Measurements from ENCODE around the gene SLC43A3. TPM values are rescaled to one million over a fixed set of nuclear protein-coding genes. Genes with fewer than 3 reads are reported as not detected.

SLC43A3 gene
- total RNA-seq, 1 experiment from 2014 or later = 21.4 TPM

GRCh38 chr11:57386178-57386940 lies 40.6 kb downstream of the SLC43A3 start:
- no peak overlapping the region for H2BK15ac ChIP-seq (ENCODE audit: low read depth, low read length)
- H3K9me3 Mint-ChIP-seq = no peaks in the 10 kb centered on the region
- TF ChIP-seq, protein P1, sequence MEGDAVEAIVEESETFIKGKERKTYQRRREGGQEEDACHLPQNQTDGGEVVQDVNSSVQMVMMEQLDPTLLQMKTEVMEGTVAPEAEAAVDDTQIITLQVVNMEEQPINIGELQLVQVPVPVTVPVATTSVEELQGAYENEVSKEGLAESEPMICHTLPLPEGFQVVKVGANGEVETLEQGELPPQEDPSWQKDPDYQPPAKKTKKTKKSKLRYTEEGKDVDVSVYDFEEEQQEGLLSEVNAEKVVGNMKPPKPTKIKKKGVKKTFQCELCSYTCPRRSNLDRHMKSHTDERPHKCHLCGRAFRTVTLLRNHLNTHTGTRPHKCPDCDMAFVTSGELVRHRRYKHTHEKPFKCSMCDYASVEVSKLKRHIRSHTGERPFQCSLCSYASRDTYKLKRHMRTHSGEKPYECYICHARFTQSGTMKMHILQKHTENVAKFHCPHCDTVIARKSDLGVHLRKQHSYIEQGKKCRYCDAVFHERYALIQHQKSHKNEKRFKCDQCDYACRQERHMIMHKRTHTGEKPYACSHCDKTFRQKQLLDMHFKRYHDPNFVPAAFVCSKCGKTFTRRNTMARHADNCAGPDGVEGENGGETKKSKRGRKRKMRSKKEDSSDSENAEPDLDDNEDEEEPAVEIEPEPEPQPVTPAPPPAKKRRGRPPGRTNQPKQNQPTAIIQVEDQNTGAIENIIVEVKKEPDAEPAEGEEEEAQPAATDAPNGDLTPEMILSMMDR (conservative IDR thresholded peaks at IDR 0.05) = no peak
- no CpG with 5 or more reads among the region's 5 CpGs for WGBS (ENCODE audit: extremely low coverage, insufficient read length, low lambda C conversion rate)
- no peak overlapping the region for H4K8ac ChIP-seq (replicated peaks; ENCODE audit: insufficient read length, low read depth, low read length)
- no peak overlapping the region for H3T11ph ChIP-seq (ENCODE audit: low read length)
- H3K18ac ChIP-seq (ENCODE audit: insufficient read length, low read depth, low read length) = no peak overlapping the region
- no peaks in the 10 kb centered on the region for H4K20me1 ChIP-seq (ENCODE audit: control insufficient read depth, insufficient read depth, insufficient read length)
- H2AK5ac ChIP-seq (ENCODE audit: insufficient read length, low read length) = no peak overlapping the region
- no peak overlapping the region for H4K5ac ChIP-seq (ENCODE audit: insufficient read length, low read depth, low read length)
- no peaks in the 10 kb centered on the region for H3K36me3 Mint-ChIP-seq (ENCODE audit: insufficient read depth in 1 of 3, low read depth in 3 of 3)
- H3K4me3 Mint-ChIP-seq = no peak overlapping the region
- H2BK120ac ChIP-seq (ENCODE audit: low read depth, low read length, poor library complexity, severe bottlenecking) = no peak overlapping the region
- no peak overlapping the region for H3K27ac Mint-ChIP-seq
- no peak overlapping the region for H3K4ac ChIP-seq (ENCODE audit: low read depth, low read length)
- no peak overlapping the region for H3K23ac ChIP-seq (ENCODE audit: insufficient read length, low read depth, low read length)
- no peaks in the 10 kb centered on the region for H3K9me3 ChIP-seq (ENCODE audit: control insufficient read depth, low read depth, low read length)
- no peak overlapping the region for H2AFZ ChIP-seq (ENCODE audit: low read length)
- no peak for DNase-seq
- peaks cover 44% of the 10 kb centered on the region for H3K27me3 Mint-ChIP-seq (ENCODE audit: low read depth)
- no peak overlapping the region for H3K27ac ChIP-seq (ENCODE audit: insufficient read length, low read depth, low read length)
- H3K4me1 Mint-ChIP-seq = no peaks in the 10 kb centered on the region
- H2BK20ac ChIP-seq (ENCODE audit: low read depth, low read length, poor library complexity, severe bottlenecking) = no peak overlapping the region
- H4K91ac ChIP-seq (ENCODE audit: insufficient read length, low read depth, low read length) = no peak overlapping the region
- H3K23me2 ChIP-seq (ENCODE audit: insufficient read length, low read depth, low read length, poor library complexity, severe bottlenecking) = no peaks in the 10 kb centered on the region
- no peak overlapping the region for H2BK12ac ChIP-seq (ENCODE audit: insufficient read length, low read depth, low read length)
- H3K79me1 ChIP-seq (ENCODE audit: insufficient read depth, low read depth, low read length, poor library complexity, severe bottlenecking) = no peaks in the 10 kb centered on the region
- H3K14ac ChIP-seq (ENCODE audit: insufficient read depth, low read length) = no peak overlapping the region
- H3K9ac ChIP-seq (ENCODE audit: extremely low read depth, insufficient read length, low read length) = no peak overlapping the region
- H3K56ac ChIP-seq (ENCODE audit: insufficient read length, low read depth, low read length) = no peak overlapping the region
- H3K79me2 ChIP-seq (ENCODE audit: insufficient read depth, low read length) = no peaks in the 10 kb centered on the region
- H2BK5ac ChIP-seq (ENCODE audit: insufficient read length, low read length) = no peak overlapping the region
- H3K27me3 ChIP-seq (ENCODE audit: insufficient read depth, low read length) = no peaks in the 10 kb centered on the region; the same call in 1 of the 2 replicates
- no peak overlapping the region for H3K4me2 ChIP-seq (ENCODE audit: insufficient read depth, insufficient read length, low read length)
- no peaks in the 10 kb centered on the region for H3K4me1 ChIP-seq (ENCODE audit: insufficient read depth, low read length)

Data from H9 (cell line).